WI38 (cell line): ENCODE measurements around the gene DIP2B.

ENCODE experiments used
- H3K4me3 ChIP-seq: 2 replicates; pipeline ENCODE4 v1.5.1; 2011; ENCODE audit warnings: low read depth, mild to moderate bottlenecking, control low read depth, low read length
- TF ChIP-seq, protein P1 (sequence below): IDR thresholded peaks from 2 replicates; pipeline ENCODE4 v1.5.1; 2012; ENCODE audit warnings: low read depth, mild to moderate bottlenecking, control low read depth, low read length

DIP2B gene

DNA sequence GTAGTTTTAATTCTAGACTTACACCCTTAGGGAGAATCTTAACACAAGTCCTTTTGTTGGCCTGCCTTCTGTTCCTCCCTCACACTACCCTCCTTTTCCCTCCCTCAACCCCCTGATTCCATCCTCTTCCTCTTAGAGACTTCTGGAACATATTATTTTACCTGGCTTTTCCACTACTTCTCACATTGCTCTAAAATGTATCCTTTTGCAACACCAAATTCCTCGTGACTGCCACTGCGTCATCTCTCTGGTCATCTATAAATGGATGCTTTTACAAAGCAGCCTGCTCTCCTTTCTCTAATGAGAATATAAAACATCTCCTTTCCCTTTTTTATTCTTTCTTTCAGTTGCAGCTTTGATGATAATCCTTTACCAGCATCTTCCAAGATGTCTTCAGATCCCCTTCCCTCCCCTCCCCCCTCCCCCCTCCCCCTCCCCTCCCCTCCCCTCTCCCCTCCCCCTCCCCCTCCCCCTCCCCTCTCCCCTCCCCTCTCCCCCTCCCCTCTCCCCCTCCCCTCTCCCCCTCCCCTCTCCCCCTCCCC lies 93.6 kb downstream of the DIP2B start:
- H3K4me3 ChIP-seq = no peak overlapping the region
- TF ChIP-seq, protein P1, sequence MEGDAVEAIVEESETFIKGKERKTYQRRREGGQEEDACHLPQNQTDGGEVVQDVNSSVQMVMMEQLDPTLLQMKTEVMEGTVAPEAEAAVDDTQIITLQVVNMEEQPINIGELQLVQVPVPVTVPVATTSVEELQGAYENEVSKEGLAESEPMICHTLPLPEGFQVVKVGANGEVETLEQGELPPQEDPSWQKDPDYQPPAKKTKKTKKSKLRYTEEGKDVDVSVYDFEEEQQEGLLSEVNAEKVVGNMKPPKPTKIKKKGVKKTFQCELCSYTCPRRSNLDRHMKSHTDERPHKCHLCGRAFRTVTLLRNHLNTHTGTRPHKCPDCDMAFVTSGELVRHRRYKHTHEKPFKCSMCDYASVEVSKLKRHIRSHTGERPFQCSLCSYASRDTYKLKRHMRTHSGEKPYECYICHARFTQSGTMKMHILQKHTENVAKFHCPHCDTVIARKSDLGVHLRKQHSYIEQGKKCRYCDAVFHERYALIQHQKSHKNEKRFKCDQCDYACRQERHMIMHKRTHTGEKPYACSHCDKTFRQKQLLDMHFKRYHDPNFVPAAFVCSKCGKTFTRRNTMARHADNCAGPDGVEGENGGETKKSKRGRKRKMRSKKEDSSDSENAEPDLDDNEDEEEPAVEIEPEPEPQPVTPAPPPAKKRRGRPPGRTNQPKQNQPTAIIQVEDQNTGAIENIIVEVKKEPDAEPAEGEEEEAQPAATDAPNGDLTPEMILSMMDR = no peak

- no peak overlapping the region for H3K4me3 ChIP-seq
- TF ChIP-seq, protein P1 = no peak
Observed at GRCh38 chr12:50599366-50600095, 94.7 kb downstream of the DIP2B start.

GRCh38 chr12:50600364-50600763 lies 95.6 kb downstream of the DIP2B start:
- H3K4me3 ChIP-seq = no peak overlapping the region
- TF ChIP-seq, protein P1 = no peak

- no peak overlapping the region for H3K4me3 ChIP-seq
- TF ChIP-seq, protein P1 = no peak
Observed at GRCh38 chr12:50603817-50604639, 99.2 kb downstream of the DIP2B start.

DNA sequence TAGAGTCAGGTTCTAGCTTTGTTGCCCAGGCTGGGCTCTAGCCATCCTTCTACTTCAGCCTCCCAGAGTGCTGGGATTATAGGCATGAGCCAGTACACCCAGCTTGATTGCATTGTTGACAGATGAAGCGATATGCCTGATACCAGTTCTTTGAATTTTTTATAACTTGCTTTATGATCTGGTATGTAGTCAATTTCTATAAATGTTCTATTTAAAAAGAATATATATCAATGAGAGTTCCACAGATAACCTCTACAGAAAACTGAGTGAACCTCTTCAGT lies 99.8 kb downstream of the DIP2B start:
- H3K4me3 ChIP-seq = no peak overlapping the region
- TF ChIP-seq, protein P1 = no peak

- no peak overlapping the region for H3K4me3 ChIP-seq
- TF ChIP-seq, protein P1 = no peak
Observed at GRCh38 chr12:50606675-50607375, 102.0 kb downstream of the DIP2B start.
